ENCODE results near the gene SCARF1.

Gene SCARF1

DNA sequence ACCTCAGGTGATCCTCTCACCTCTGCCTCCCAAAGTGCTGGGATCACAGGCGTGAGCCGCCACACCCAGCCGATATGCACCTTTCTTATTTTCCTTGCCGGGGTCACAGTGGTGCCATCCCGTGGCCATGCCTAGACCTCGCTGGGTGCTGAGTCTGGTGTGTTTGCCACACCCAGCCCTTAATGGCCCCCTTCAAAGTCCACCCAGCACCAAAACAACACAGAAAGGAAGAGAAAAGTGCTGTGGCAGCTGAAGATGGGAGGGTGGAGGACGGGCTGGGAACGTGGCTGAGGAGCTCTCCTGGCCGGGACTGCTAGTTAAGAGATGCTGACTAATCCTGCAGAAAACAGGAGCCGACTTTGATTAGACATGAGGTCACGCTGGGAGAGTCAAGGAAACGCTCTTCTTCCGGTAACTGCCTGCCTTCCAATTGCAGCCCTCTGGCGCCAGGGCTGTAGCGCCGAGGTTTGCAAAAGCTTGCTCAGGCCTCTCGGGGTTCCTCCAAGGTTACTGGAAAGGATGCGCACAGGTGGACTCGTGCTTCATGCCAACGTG, 27.8 kb downstream of the SCARF1 start:
- no peaks in the 10 kb centered on the region for H3K27me3 ChIP-seq (ENCODE audit: insufficient read depth, low read length)
- peaks cover 68% of the 10 kb centered on the region for H3K36me3 ChIP-seq (ENCODE audit: insufficient read depth, low read length)
- H3K9me3 ChIP-seq (ENCODE audit: low read length) = no peaks in the 10 kb centered on the region
- no peak overlapping the region for H2AFZ ChIP-seq (ENCODE audit: low read depth, low read length)
- no peak overlapping the region for H3K4me3 ChIP-seq (ENCODE audit: low read length)
- no peaks in the 10 kb centered on the region for H3K4me1 ChIP-seq (ENCODE audit: insufficient read depth, low read length)

DNA sequence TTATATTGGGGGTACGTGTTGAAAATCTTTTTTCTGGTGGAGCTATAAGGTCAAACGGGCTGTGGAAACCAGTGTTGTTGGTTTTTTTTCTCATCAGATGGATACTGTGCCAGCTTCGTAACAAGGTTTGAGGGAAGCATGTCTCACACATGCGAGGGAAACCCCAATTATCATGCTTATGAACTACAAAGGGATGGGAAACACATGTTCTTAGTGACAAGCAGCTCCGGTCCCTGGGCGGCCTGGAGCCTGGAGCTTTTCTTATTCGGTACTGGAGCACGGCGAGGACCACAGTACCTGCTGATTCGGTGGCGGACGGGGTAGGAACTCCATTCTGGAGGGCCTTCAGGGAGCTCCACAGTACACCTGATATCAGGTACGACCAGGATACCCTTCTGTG, 29.4 kb downstream of the SCARF1 start:
- Histone ChIP-seq H3K36me3 (ENCODE audit: insufficient read depth, low read length) (peaks cover 70% of the 10 kb centered on the region), H3K27me3 (ENCODE audit: insufficient read depth, low read length) (no peaks in the 10 kb centered on the region), H3K9me3 (ENCODE audit: low read length) (no peaks in the 10 kb centered on the region), H3K4me1 (ENCODE audit: insufficient read depth, low read length) (no peaks in the 10 kb centered on the region), H2AFZ (ENCODE audit: low read depth, low read length) (no peak overlapping the region), H3K4me3 (ENCODE audit: low read length) (no peak overlapping the region)

- H2AFZ ChIP-seq (ENCODE audit: low read depth, low read length) = no peak overlapping the region
- H3K4me3 ChIP-seq (ENCODE audit: low read length) = no peak overlapping the region
- H3K9me3 ChIP-seq (ENCODE audit: low read length) = no peaks in the 10 kb centered on the region
- peaks cover 77% of the 10 kb centered on the region for H3K36me3 ChIP-seq (ENCODE audit: insufficient read depth, low read length)
- H3K27me3 ChIP-seq (ENCODE audit: insufficient read depth, low read length) = no peaks in the 10 kb centered on the region
- no peaks in the 10 kb centered on the region for H3K4me1 ChIP-seq (ENCODE audit: insufficient read depth, low read length)
Observed at GRCh38 chr17:1612400-1612799, 33.1 kb downstream of the SCARF1 start.

DNA sequence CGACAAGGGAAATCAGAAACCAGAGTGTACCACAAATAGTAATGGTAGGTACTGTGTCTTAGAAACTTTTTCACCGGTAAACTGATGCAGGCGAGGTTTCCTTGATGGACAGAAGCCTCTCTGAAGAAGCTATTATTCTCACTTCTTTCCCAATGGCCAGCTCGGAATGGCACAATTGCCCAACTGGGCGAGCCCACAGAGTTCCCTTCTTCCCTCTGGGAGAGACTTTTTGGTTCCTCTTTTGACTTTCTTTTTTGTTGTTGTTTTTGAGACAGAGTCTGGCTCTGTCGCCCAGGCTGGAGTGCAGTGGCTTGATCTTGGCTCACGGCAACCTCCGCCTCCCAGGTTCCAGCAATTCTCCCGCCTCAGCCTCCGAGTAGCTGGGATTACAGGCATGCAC, 33.8 kb downstream of the SCARF1 start:
- H3K4me1 ChIP-seq (ENCODE audit: insufficient read depth, low read length) = no peaks in the 10 kb centered on the region
- H3K27me3 ChIP-seq (ENCODE audit: insufficient read depth, low read length) = no peaks in the 10 kb centered on the region
- no peak overlapping the region for H2AFZ ChIP-seq (ENCODE audit: low read depth, low read length)
- no peak overlapping the region for H3K4me3 ChIP-seq (ENCODE audit: low read length)
- H3K36me3 ChIP-seq (ENCODE audit: insufficient read depth, low read length) = peaks cover 79% of the 10 kb centered on the region
- H3K9me3 ChIP-seq (ENCODE audit: low read length) = no peaks in the 10 kb centered on the region

DNA sequence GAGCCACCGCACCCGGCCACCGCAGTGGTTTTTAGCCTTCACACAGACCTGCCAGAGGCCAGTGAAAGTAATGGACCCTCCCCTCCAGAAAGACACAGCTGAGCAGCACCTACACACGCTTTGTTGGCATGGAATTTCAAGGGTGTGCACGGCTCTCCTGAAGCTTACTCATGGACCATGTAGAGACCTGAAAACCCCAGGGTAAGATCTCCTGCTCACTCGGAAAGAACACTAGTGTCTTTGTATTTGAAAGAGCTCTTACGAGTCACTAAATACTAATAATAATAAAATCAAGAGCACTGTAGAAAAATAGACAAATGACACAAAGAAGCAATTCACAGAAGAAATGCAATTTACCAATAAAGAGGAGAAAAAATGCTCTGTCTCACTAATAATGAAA, 36.9 kb downstream of the SCARF1 start:
- Histone ChIP-seq H3K4me3 (ENCODE audit: low read length) (no peak overlapping the region), H2AFZ (ENCODE audit: low read depth, low read length) (no peak overlapping the region), H3K27me3 (ENCODE audit: insufficient read depth, low read length) (no peaks in the 10 kb centered on the region), H3K4me1 (ENCODE audit: insufficient read depth, low read length) (no peaks in the 10 kb centered on the region), H3K36me3 (ENCODE audit: insufficient read depth, low read length) (peaks cover 85% of the 10 kb centered on the region), H3K9me3 (ENCODE audit: low read length) (peaks cover 8% of the 10 kb centered on the region)

GRCh38 chr17:1607971-1608320, 37.6 kb downstream of the SCARF1 start:
- H3K27me3 ChIP-seq (ENCODE audit: insufficient read depth, low read length) = no peaks in the 10 kb centered on the region
- H3K4me3 ChIP-seq (ENCODE audit: low read length) = no peak overlapping the region
- H3K4me1 ChIP-seq (ENCODE audit: insufficient read depth, low read length) = no peaks in the 10 kb centered on the region
- H2AFZ ChIP-seq (ENCODE audit: low read depth, low read length) = no peak overlapping the region
- peaks cover 87% of the 10 kb centered on the region for H3K36me3 ChIP-seq (ENCODE audit: insufficient read depth, low read length)
- H3K9me3 ChIP-seq (ENCODE audit: low read length) = peaks cover 12% of the 10 kb centered on the region

- no peak overlapping the region for H3K4me3 ChIP-seq (ENCODE audit: low read length)
- H2AFZ ChIP-seq (ENCODE audit: low read depth, low read length) = no peak overlapping the region
- no peaks in the 10 kb centered on the region for H3K27me3 ChIP-seq (ENCODE audit: insufficient read depth, low read length)
- no peaks in the 10 kb centered on the region for H3K4me1 ChIP-seq (ENCODE audit: insufficient read depth, low read length)
- peaks cover 23% of the 10 kb centered on the region for H3K9me3 ChIP-seq (ENCODE audit: low read length)
- peaks cover 85% of the 10 kb centered on the region for H3K36me3 ChIP-seq (ENCODE audit: insufficient read depth, low read length)
Observed at GRCh38 chr17:1606352-1606985, 39.1 kb downstream of the SCARF1 start.

- no peak overlapping the region for H2AFZ ChIP-seq (ENCODE audit: low read depth, low read length)
- no peaks in the 10 kb centered on the region for H3K4me1 ChIP-seq (ENCODE audit: insufficient read depth, low read length)
- H3K27me3 ChIP-seq (ENCODE audit: insufficient read depth, low read length) = no peaks in the 10 kb centered on the region
- no peak overlapping the region for H3K4me3 ChIP-seq (ENCODE audit: low read length)
- H3K9me3 ChIP-seq (ENCODE audit: low read length) = peaks cover 28% of the 10 kb centered on the region
- peaks cover 86% of the 10 kb centered on the region for H3K36me3 ChIP-seq (ENCODE audit: insufficient read depth, low read length)
Observed at GRCh38 chr17:1605681-1606351, 39.7 kb downstream of the SCARF1 start.

DNA sequence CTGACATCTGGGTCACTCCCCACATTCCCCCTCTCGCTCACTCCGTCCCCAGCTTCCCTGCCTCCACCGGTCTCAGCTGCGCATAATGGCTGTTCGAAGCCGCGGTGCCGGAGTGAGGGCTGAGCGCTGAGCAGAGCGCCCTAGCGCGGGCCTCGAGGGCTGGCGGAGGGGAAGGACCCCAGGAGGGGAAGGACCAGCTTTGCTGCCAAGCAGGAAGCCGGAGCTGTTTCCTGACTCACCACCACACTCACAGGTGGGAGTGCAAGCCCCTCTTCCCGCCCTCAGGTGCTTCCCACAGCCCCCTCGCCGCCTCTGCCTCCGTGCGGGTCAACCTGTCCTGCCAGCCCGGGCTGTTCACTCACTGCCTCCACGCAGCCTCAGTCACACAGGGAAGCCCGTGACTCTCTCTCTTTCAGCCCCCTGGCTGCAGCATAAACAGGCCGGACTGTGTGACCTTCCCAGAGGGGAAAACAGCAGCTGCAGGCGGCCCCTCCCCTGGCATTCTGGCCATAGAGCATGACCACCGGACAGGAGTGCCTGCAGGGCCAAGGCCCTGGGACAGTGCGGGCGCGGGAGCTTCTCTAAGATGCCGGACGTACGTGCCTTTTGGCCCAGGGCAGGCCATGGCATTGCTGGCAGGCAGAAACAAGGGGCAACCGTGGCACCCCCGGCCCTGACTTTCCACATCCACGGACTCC, 40.6 kb downstream of the SCARF1 start:
- Histone ChIP-seq H3K4me1 (ENCODE audit: insufficient read depth, low read length) (no peaks in the 10 kb centered on the region), H2AFZ (ENCODE audit: low read depth, low read length) (no peak overlapping the region), H3K9me3 (ENCODE audit: low read length) (peaks cover 28% of the 10 kb centered on the region), H3K27me3 (ENCODE audit: insufficient read depth, low read length) (no peaks in the 10 kb centered on the region), H3K36me3 (ENCODE audit: insufficient read depth, low read length) (peaks cover 80% of the 10 kb centered on the region), H3K4me3 (ENCODE audit: low read length) (no peak overlapping the region)

DNA sequence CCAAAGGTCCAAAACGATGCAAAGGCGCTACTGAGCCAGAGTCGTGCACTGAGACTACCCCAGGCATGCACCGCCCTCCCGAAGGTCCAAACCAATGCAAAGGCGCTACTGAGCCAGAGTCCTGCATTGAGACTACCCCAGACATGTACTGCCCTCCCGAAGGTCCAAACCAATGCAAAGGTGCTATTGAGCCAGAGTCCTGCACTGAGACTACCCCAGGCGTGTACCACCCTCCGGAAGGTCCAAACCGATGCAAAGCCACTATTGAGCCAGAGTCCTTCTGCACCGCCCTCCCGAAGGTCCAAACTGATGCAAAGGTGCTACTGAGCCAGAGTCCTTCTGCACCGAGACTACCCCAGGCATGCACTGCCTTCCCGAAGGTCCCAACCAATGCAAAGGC, 44.0 kb downstream of the SCARF1 start:
- Histone ChIP-seq H2AFZ (ENCODE audit: low read depth, low read length) (no peak overlapping the region), H3K27me3 (ENCODE audit: insufficient read depth, low read length) (no peaks in the 10 kb centered on the region), H3K4me3 (ENCODE audit: low read length) (no peak overlapping the region), H3K9me3 (ENCODE audit: low read length) (peaks cover 28% of the 10 kb centered on the region), H3K36me3 (ENCODE audit: insufficient read depth, low read length) (peaks cover 61% of the 10 kb centered on the region), H3K4me1 (ENCODE audit: insufficient read depth, low read length) (no peaks in the 10 kb centered on the region)

DNA sequence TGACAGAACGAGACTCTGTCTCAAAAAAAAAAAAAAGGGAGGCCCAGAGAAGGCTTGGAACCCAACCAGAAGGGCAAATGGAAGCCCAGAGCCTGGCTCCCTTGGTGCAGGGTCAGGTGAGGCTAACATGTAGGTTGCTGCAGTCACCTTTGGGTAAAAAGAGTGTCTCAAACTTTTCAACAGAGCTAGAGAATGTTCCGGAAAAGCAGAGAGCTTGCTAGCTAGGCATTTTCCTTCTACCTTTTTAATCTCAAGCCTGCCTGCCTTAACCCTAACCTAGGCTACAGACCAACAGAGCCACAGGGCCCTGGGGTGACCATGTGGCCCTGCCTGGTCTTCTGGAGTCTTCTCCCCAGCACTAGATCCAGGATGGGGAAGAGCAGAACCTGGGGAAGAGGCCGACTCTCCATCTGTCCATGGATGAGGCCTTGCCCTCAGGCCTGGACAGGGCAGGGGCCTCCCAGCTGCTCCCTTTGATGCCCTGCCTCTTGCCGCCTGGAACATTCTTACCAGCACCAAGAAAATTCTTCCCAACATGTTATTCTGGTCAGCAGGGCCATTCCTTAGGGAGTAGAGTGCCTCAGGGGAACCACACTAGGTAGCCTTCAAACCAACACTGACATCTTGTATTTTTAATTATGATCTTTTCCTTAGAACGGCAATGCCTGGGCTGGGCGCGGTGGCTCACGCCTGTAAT, 47.0 kb downstream of the SCARF1 start:
- peaks cover 42% of the 10 kb centered on the region for H3K36me3 ChIP-seq (ENCODE audit: insufficient read depth, low read length)
- peaks cover 20% of the 10 kb centered on the region for H3K9me3 ChIP-seq (ENCODE audit: low read length)
- no peak overlapping the region for H2AFZ ChIP-seq (ENCODE audit: low read depth, low read length)
- no peaks in the 10 kb centered on the region for H3K4me1 ChIP-seq (ENCODE audit: insufficient read depth, low read length)
- no peaks in the 10 kb centered on the region for H3K27me3 ChIP-seq (ENCODE audit: insufficient read depth, low read length)
- no peak overlapping the region for H3K4me3 ChIP-seq (ENCODE audit: low read length)

GRCh38 chr17:1597861-1598342, 47.6 kb downstream of the SCARF1 start:
- Histone ChIP-seq H3K9me3 (ENCODE audit: low read length) (peaks cover 16% of the 10 kb centered on the region), H2AFZ (ENCODE audit: low read depth, low read length) (no peak overlapping the region), H3K4me1 (ENCODE audit: insufficient read depth, low read length) (no peaks in the 10 kb centered on the region), H3K36me3 (ENCODE audit: insufficient read depth, low read length) (peaks cover 43% of the 10 kb centered on the region), H3K4me3 (ENCODE audit: low read length) (no peak overlapping the region), H3K27me3 (ENCODE audit: insufficient read depth, low read length) (no peaks in the 10 kb centered on the region)

DNA sequence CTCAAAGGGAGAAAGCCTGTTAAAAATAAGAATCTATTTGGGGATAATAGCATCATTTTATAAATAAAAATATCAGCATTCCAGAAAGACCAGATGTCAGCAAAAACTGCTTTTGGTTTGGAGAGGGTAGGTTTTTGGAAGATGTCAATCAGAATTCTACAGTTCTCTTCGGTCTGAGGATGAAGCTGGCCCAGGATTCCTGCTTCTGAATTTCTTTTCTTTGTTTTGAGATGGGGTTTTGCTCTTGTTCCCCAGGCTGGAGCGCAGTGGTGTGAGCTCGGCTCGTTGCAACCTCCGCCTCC, 52.0 kb downstream of the SCARF1 start:
- no peaks in the 10 kb centered on the region for H3K9me3 ChIP-seq (ENCODE audit: low read length)
- H3K4me1 ChIP-seq (ENCODE audit: insufficient read depth, low read length) = no peaks in the 10 kb centered on the region
- no peak overlapping the region for H2AFZ ChIP-seq (ENCODE audit: low read depth, low read length)
- H3K4me3 ChIP-seq (ENCODE audit: low read length) = no peak overlapping the region
- H3K27me3 ChIP-seq (ENCODE audit: insufficient read depth, low read length) = no peaks in the 10 kb centered on the region
- peaks cover 57% of the 10 kb centered on the region for H3K36me3 ChIP-seq (ENCODE audit: insufficient read depth, low read length)

Data from neuron (in vitro differentiated cells).